IPS-20b (cell line): ENCODE data around the gene TAF1A.

ENCODE experiments used
- H3K27ac ChIP-seq: one replicate; pipeline ENCODE4 v1.5.1; 2013; ENCODE audit warnings: low read length
- H3K27me3 ChIP-seq: 2 replicates; pipeline ENCODE4 v1.6.1; 2013; ENCODE audit warnings: mild to moderate bottlenecking, low read length, inconsistent platforms; ENCODE audit not compliant: insufficient read depth
- H3K36me3 ChIP-seq: 2 replicates; pipeline ENCODE4 v1.6.1; 2013; ENCODE audit warnings: low read depth, mild to moderate bottlenecking, inconsistent platforms, low read length, moderate library complexity; ENCODE audit not compliant: insufficient read depth
- H3K4me1 ChIP-seq: 2 replicates; pipeline ENCODE4 v1.6.1; 2013; ENCODE audit warnings: mild to moderate bottlenecking, control low read depth, inconsistent platforms, low read length, moderate library complexity; ENCODE audit not compliant: insufficient read depth
- H3K4me3 ChIP-seq: 2 replicates; pipeline ENCODE4 v1.5.1; 2013; ENCODE audit warnings: mild to moderate bottlenecking, low read length, inconsistent platforms
- H3K9ac ChIP-seq: 2 replicates; pipeline ENCODE4 v1.6.1; 2013; ENCODE audit warnings: low read depth, mild to moderate bottlenecking, inconsistent platforms, low read length, moderate library complexity
- H3K9me3 ChIP-seq: 2 replicates; pipeline ENCODE4 v1.6.1; 2013; ENCODE audit warnings: mild to moderate bottlenecking, low read depth, low read length, inconsistent platforms; ENCODE audit not compliant: insufficient read depth

The TAF1A gene

DNA sequence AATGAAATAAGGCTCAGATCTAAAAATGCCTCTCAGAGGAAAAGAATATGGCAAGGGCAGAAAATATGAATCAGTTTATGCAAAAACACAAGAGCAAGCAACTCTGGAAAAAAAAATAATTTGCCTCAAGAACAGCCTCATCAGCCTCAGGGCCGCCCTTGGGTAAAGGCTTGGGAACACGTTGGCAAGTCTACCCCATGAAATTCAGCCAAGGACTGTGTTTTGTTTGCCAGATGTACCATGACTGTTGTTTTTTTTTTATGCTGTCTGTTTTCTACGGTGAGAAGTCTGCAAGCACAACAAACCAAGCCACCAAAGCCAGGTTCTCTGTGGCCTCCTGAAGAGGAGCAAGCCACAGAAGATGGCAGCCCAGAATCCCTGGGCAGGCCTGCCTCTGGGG, 59.8 kb downstream of the TAF1A start:
- H3K9ac ChIP-seq: no peak overlapping the region
- H3K27ac ChIP-seq: no peak overlapping the region
- H3K27me3 ChIP-seq: no peaks in the 10 kb centered on the region; the same call in 1 of the 2 replicates
- H3K9me3 ChIP-seq: no peaks in the 10 kb centered on the region
- no peaks in the 10 kb centered on the region for H3K4me1 ChIP-seq
- no peak overlapping the region for H3K4me3 ChIP-seq
- H3K36me3 ChIP-seq: no peaks in the 10 kb centered on the region

DNA sequence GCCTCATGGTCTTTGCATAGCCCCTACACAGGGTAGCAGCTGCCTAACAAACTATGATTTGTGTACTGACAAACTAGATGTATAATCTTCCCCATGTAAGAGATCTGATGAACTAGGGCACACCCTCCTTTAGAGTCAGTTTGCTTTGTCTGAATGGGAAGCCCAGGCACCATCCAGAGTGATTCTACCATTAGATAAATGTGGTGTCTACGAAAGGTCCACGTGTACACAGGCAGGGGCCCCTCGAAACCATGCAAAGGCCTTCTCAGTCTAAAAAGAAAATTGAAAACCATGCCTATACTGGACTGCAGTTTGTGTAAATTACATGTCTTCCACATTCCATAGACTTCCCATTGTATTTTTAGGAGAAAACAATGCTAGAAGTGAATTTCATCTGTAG, 60.6 kb downstream of the TAF1A start:
- H3K36me3 ChIP-seq: no peaks in the 10 kb centered on the region
- no peaks in the 10 kb centered on the region for H3K9me3 ChIP-seq
- H3K4me1 ChIP-seq: no peaks in the 10 kb centered on the region
- no peak overlapping the region for H3K9ac ChIP-seq
- H3K27me3 ChIP-seq: no peaks in the 10 kb centered on the region; the same call in 1 of the 2 replicates
- H3K27ac ChIP-seq: no peak overlapping the region
- no peak overlapping the region for H3K4me3 ChIP-seq

DNA sequence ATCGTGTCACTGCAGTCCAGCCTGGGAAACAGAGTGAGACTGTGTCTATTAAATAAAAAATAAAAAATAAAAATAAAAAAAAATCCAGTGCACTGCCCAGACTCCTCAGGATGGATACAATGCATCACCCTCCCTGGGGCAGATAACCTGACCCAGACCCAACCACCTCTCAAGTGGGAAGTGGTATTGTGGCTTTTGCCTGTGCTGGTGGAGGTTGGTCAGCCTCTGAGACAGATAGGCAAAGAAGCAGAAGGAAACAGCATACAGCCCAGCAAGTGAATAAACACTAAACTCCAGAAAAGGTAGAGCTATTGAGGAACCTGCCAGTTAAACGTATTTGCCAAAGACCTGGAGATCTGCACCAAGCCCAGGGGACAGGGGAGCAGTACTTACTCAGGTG, 63.8 kb downstream of the TAF1A start:
- Histone ChIP-seq H3K27ac (no peak overlapping the region), H3K27me3 (no peaks in the 10 kb centered on the region; the same call in 1 of the 2 replicates), H3K36me3 (no peaks in the 10 kb centered on the region), H3K9ac (no peak overlapping the region), H3K9me3 (no peaks in the 10 kb centered on the region), H3K4me1 (no peaks in the 10 kb centered on the region), H3K4me3 (no peak overlapping the region)

DNA sequence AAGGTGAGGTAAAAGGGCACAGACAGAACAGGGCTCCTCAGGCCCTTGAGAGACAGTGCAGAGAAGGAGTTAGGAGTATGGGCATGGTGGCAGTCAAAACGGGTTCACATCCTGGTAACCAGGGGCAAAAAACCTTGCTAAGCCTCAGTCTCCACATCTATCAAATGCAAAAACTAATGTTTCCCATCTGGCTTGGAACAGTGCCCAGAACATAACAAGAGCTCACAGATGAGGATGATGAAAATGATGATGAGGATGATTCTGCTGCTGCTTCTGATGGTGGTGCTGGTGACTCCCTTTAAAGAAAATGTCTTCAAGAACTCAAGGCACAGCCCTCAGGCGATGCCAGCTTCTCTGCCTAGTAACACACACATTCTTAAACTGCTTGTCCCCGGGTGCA, 65.9 kb downstream of the TAF1A start:
- Histone ChIP-seq H3K27ac (no peak overlapping the region), H3K4me1 (no peaks in the 10 kb centered on the region), H3K9ac (no peak overlapping the region), H3K4me3 (no peak overlapping the region), H3K36me3 (no peaks in the 10 kb centered on the region), H3K9me3 (no peaks in the 10 kb centered on the region), H3K27me3 (no peaks in the 10 kb centered on the region)

DNA sequence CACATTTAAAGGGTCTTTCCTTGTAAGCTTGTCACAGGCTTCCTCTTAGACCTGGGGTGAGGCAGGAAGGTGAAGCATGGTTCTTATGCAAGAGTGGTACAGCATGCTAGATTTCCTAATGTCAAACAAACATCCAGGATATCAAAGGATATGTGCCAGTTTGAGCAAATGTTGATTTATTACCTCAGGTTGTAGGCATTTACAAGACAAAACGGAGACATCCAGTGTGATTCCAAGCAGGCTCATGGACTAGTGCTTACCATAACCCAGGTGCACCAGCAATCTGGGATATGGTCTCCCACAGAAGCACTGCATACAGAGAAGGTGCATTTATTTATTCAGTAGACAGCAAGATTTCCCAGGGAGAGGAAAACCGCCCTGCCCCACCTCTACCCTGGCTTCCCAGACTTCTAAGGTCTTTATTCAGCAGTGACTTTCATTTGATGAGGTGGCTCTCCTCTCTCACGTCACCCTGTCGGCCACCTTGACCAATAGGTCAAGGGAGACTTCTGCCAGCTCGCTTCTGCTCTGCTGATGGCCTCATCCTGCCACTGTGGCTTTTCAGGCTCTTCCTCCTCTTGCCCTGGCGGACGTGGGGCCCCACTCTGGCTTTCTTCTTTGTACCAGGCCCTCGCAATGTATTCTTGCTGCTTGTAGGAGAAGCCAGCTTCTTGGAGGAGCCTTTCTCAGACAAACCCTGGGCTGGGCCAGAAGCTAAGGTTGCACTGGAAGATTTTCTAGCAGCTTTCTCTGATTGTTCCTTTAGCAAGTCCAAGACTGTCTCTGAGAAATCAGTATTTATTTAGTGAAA, 67.4 kb downstream of the TAF1A start:
- H3K4me3 ChIP-seq: no peak overlapping the region
- H3K36me3 ChIP-seq: no peaks in the 10 kb centered on the region
- no peak overlapping the region for H3K27ac ChIP-seq
- no peaks in the 10 kb centered on the region for H3K4me1 ChIP-seq
- H3K27me3 ChIP-seq: no peaks in the 10 kb centered on the region
- H3K9me3 ChIP-seq: no peaks in the 10 kb centered on the region
- no peak overlapping the region for H3K9ac ChIP-seq

DNA sequence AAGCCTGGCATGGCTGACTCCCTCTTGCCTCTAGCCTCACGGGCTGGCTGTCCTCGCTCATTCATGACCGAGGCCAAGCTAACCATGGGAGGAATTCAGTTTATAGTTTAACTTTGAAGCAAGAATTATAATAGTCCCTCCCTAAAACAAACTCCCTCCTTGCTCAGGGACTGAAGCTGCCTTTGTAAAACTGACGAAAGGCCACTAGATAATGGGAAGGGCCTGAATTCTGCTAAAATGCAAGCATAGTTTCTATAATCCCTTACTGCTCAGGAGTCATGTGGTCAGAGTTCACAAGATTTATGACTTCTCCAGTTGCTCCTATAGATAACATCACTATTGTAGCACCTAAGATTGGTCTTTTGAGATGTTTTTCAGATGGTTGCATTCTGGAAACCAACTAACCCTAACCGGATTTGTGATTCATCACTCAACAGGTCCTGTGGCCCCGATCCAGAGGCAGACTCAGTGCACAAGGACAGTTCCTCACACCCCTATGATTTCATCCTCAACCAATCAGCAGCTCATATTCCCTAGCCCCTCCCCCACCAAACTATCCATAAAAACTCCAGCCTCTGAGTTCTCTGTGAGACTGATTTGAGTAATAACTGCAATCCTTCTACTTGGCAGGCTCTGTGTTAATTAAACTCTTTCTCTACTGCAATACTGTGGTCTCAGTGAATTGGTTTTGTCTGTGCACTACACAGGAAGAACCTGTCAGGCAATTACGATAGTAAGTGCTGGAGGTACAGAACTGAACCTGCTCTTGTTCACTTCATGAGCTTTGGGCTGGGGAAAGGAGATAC, 68.2 kb downstream of the TAF1A start:
- H3K4me3 ChIP-seq: no peak overlapping the region
- no peaks in the 10 kb centered on the region for H3K36me3 ChIP-seq
- no peak overlapping the region for H3K27ac ChIP-seq
- H3K4me1 ChIP-seq: no peaks in the 10 kb centered on the region
- no peaks in the 10 kb centered on the region for H3K27me3 ChIP-seq
- no peak overlapping the region for H3K9ac ChIP-seq
- H3K9me3 ChIP-seq: no peaks in the 10 kb centered on the region
